ENCODE results near the gene ADRA2C.

The ADRA2C gene

DNA sequence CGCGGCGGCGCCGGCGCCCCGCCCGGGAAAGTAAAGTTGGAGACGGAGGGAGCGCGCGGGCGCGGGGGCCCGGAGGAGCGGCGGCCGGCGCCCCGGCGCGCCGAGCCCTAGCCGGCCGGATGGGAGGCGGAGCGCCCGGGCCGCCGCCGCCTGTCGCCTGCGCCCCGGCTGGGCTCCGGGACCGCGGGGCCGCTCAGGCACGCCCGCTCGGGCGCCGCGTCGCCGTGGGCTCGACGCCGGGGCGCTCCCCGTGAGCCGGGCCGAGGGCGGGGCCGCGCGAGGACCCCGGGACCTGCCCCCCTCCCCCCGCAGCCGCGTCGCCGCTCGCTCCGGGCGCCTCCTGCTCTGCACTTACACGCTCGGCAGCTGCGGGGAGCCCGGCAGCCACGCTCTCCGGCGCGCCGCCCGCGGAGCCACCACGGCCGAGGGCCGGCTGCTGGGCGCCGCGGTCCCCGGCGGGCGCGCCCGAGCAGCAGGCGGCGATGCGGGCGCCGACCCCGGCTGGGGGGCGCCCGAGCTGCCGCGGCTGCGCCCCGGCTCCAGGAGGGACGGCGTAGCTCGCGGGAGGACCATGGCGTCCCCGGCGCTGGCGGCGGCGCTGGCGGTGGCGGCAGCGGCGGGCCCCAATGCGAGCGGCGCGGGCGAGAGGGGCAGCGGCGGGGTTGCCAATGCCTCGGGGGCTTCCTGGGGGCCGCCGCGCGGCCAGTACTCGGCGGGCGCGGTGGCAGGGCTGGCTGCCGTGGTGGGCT, at the start of gene ADRA2C:
TSS of gene ADRA2C (plus strand) at position 350 of the 749 bp plus-strand sequence. CDS start at position 572, 222 bp downstream.
- H3K27ac ChIP-seq = no peak within 1 kb of the TSS
- no peak for DNase-seq (ENCODE audit: low read depth, low spot score)

DNA sequence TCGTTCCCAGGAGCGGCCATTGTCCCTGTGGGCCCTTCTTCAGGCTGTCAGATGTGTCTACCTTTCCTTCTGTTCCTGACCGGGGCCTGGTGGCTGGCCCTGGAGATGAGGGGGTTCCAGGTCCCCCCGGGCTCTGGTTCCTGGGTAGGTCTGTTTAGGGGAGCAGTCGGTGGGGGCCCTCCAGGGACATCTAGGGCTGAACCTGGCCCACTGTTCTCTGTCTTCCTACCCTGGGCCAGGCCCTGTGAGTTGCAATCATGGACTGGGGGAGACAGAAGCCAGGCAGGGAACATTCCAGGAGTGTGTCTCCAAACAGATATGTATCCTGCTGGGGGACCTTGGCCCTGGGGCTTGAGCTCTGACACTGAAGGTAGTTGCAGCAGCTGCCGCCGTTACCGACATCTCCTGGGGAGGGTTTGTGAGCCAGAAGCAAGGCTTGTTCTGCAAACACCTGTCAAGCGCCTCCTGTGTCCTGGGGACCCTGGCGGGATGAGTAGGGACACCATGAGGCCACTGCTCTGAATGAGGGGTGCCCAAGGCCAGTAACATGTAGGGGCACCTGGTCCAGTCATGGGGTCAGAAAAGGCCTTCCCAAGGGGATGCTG, 49.5 kb upstream of the ADRA2C start:
- no peak for DNase-seq (ENCODE audit: low read depth, low spot score)
- H3K27ac ChIP-seq = no peak overlapping the region

DNA sequence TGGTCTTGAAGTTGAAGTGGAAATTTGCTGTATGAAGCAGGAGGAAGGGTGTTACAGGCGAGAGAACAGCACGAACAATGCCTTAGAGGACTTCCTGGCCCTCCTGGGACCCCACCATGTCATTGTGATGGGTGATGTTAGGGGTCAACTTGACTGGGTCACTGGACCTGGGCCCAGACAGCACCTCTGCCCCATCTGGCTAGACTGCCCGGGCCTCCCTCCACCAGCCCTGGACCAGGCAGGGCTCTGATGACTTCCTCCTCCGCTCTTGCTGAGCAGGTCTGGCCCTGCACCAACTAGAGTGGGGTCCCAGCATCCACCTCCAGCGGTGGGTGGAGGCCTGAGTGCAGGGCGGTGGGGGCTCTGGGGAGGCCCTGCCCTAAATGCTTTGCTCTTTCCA, 48.9 kb upstream of the ADRA2C start:
- DNase-seq (ENCODE audit: low read depth, low spot score) = no peak
- no peak overlapping the region for H3K27ac ChIP-seq

DNA sequence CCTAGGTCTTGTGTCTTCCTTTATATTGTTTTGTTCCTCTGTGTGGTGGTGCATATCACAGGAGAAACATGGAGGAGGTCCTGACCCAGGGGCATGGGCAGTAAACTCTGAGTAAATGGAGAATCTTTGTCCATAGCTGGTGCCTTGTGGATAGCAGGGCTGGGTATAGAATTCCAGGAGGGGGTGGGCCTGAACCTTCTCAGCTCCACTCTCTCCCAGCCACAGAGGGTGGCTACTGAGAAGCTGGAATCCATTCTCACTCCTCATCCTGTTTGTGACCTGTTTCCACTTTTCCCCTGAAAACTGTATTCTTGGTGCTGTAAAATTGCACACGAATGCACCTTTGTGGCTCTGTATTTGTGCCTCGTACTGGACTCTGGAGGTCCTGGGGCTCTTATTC, 47.7 kb upstream of the ADRA2C start:
- DNase-seq (ENCODE audit: low read depth, low spot score) = no peak
- H3K27ac ChIP-seq = no peak overlapping the region

DNA sequence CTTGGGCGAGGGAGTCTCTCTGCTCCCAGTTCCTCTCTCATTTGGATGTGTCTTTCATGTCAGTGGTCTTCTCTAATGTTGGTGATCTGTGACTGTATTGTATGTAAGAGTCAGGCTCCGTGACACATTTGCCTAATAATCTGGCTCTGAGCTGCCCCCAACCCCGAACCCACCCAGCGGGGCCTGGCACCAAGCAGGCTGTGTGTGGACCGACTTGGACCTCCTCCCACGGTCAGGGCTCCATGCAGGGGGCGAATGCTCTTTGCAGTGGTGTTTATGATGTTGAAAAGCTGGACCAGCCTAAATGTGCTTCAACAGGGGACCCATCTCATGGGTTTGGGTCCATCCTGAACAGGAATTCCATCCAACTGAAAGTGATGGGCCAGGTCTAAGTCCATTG, 47.0 kb upstream of the ADRA2C start:
- no peak overlapping the region for H3K27ac ChIP-seq
- no peak for DNase-seq (ENCODE audit: low read depth, low spot score)

DNA sequence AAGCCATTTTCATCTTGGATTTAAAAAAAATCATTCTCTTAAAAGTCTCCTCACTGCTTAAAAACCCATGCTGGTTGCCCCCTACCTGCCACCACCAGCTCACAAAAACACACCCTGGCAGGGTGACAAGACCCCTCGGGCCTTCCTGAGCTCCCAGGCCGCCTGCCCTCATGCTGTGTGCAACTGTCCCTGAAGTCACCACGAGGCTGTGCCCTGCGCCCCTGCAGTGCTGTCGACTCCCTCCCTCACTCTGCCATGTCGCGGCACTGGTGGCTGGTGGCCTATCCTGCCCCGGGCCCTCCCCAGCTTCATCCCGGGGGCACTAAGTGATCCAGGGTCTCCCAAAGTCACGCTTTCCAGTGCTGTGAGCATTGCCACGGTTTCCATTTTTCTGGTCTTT, 46.3 kb upstream of the ADRA2C start:
- DNase-seq (ENCODE audit: low read depth, low spot score) = no peak

DNA sequence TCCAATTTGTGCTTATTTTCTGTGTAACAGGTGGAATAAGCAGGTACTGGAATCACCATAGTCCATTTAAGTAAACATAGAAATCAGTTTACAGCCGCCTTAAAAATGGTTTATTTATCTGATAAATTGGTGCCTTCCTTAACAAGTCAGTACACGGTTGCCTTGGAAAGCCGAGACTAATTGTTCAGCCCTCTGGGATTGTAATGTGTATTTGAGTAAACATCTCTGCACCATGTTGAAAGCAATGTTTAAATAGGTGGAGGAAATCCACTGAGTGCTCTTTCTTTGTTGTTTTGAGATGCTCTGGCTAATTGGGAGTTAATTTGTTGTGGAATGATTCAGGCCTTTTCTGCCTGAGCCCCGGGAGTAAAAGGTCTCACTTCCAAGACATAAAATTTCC, 45.7 kb upstream of the ADRA2C start:
- no peak overlapping the region for H3K27ac ChIP-seq
- DNase-seq (ENCODE audit: low read depth, low spot score) = no peak

More for the DNA sequence above, 46.3 kb upstream of the ADRA2C start:
- no peak overlapping the region for H3K27ac ChIP-seq

DNA sequence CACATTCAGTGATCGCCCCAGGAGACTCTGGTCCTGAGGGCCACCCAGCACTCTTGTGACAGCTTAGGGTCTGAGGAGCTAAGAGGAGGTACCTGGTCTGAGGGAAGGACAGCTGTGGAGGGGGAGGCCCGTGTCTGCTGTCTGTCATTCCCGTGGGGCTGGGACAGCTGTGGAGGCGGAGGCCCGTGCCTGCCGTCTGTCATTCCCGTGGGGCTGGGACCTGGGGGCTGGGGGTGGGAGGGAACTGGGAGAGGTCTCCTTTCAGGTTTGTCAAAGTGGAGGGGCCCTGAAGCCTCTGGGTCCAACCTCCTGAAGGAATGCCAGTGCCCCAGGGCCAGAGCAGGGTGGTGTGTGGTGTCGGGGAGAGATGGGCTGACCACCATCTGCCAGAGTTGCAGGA, 45.0 kb upstream of the ADRA2C start:
- no peak overlapping the region for H3K27ac ChIP-seq
- DNase-seq (ENCODE audit: low read depth, low spot score) = no peak

DNA sequence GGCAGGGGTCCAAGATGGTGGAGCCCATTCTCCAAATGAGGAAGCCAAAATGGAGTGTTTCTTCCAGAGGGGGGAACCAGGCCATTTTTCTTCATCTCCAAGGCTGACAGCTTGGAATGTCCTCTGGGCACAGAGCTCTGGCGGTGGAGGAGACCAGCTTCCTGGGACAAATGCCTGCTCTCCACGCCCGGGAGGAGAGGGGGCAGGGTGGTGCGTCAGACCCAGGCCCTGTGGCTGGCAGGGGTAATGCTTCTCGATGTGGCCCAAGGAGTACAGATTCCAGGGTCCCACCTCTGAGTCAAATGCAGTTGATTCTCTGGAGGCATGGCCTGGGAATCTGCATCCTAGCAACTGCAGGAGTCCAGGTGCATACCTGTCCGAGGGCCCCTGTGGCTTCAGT, 44.6 kb upstream of the ADRA2C start:
- no peak for DNase-seq (ENCODE audit: low read depth, low spot score)

DNA sequence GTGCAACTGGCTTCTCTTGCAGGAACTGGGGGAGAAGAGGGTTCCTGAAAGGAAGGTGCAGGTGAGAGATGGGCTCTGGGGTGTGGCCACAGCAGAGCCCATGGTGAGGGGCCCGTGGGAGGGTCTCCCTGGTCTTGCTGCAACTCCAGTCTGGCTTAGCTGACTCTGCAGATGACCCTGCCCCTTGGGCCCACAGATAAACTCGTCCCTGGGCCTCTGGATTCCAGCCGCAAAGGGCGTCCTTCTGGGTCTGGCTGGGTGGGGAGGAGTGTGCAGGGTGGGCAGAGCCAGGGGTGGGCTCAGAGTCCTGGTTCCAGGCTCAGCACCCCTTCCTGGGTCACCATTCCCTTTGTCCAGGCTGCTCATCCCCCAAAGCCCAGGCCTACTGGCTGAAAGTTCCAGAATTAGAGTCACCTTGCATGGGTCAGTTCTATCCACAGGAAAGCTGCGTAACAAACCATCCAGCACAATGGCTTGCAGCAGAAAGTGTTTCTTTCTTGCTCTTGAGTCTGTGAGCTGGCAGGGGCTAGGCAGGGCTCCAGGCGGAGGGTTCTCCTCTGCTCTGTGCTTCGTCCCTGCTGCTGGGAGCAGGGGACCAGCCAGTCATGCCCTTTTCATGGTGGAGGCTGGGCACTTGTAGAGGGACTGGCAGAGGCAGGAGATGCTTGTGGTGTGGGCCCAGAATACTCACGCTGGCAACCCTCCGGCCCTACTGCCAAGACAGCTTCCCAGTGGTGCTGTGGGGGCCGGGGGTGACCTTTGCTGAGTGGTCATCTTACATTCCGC, 43.5 kb upstream of the ADRA2C start:
- no peak for DNase-seq (ENCODE audit: low read depth, low spot score)
- no peak overlapping the region for H3K27ac ChIP-seq

More for the DNA sequence above, 44.6 kb upstream of the ADRA2C start:
- no peak overlapping the region for H3K27ac ChIP-seq

DNA sequence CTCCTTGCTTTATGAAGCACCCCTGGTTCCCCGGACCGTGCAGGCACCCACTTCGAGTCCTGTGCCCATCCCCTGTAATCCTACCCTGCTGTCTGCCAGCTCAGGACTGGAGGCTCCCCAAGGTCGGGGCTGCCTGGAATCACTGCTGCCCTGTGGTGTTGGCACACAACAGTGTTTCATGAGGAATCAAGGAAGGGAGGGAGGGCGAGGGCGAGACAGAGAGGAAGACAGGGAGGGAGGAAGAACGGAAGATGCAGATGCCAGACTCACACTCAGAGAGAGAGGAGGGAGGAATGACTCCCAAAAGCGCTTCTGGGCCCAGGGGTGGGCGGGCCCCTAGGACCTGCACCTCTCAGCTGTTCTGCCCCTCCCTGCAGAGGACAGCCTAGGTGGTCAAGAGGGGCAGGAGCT, 42.9 kb upstream of the ADRA2C start:
- DNase-seq (ENCODE audit: low read depth, low spot score) = no peak
- H3K27ac ChIP-seq = no peak overlapping the region

DNA sequence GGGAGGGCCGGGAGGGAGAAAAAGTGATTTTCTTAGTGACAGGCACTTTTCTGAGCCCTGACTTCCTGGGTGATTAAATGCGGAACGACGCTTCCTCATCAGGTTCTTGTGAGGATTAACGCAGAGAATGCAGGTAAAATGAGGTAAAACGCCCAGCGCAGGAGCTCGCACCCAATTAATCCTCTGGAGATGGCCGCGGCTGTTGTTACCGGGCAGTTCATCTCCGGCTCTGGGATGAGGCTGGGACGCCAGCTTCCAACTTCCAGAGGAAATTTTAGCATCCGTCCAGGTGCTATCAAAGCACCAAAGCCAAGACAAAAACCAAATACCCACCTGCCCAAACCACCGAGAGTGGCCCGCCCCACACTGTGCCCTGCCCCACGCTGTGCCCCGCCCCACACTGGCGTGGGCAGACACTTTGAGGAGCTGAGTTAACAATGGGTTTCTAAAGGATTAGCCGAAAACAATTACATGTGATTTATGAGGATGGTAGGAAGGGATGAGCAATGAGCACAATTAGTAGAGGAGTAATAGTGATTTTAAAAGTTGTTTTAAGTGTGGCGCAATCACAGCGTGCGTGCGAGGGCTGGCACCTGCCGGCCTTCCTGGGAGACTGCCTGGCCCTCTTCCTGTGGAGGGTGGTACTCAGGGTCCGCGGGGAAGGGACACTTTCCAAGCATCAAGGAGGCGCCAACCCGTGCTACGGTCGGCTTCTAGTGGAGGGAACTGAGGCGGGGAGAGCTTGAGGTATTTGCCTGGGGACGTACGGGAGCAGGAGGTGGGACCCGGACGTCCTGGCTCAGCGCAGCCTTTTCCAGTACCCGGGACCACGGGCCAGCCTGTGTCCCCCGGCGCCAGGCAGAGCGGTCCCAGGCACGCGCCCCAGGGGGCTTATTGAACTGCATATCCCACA, 41.6 kb upstream of the ADRA2C start:
- no peak overlapping the region for H3K27ac ChIP-seq
- no peak for DNase-seq (ENCODE audit: low read depth, low spot score)

DNA sequence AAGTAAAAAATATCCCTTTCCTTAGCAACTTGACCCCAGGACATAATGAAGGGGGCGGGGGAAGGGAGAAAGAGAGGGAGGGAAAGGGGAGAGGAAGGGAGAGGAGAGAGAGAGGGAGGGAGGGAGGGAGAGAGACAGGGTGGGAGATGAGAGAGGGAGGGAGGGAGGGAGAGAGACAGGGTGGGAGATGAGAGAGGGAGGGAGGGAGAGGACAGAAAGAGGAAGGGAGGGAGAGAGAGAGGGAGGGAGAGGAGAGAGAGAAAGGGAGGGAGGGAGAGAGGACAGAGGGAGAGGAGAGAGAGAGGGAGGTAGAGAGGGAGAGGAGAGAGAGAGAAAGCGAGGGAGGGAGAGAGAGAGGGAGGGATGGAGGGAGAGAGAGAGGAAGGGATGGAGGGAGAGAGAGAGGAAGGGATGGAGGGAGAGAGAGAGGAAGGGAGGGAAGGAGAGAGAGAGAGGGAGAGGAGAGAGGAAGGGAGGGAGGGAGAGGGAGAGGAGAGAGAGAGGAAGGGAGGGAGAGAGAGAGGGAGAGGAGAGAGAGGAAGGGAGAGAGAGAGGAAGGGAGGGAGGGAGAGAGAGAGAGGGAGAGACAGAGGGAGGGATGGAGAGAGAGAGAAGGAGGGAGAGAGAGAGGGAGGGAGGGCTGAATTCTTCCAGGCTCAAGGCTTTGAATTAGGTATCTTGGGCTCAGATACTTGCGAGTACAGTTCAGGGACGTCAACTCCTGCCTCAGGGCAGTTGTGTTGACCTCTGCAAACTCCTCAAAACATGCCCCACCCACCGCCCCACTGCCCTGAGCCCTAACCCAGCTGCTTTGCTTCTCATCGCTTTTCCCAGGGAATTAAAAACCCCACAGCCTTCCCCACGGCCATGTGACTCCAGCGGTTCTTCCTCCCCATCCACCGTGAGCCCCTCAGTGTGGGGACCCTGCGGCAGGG, 40.0 kb upstream of the ADRA2C start:
- DNase-seq (ENCODE audit: low read depth, low spot score) = no peak

DNA sequence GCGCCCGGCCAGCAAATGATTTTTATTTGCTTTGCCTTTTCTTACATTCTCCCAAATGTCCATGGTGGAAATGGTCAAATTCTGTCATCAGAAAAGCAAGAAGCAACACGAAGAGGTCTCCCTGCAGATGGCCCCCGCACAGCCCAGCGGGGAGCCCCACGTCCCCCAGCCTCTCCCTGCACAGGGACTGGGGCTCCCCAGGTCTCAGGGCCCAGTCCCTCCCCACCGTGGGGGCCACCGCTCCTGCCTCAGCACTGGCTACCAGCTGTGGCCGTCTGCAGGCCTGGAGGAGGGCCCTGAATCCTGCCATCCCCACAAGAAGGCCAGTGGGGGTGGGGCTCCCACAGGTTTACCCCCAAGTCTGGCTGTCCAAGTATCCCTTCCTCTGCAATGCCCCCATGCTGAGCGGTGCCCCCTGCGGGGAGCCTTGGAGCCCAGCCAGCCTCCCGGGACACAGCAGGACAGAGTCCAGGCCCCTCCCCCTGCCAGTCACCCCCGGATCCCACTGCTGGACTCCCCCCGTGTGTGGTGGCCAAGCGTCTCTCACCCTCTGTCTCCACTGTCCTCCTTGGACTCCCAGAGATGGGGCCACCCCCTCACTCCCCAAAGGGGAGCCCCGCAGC, 38.2 kb upstream of the ADRA2C start:
- no peak for DNase-seq (ENCODE audit: low read depth, low spot score)
- H3K27ac ChIP-seq = no peak overlapping the region

More for the DNA sequence above, 40.0 kb upstream of the ADRA2C start:
- no peak overlapping the region for H3K27ac ChIP-seq

DNA sequence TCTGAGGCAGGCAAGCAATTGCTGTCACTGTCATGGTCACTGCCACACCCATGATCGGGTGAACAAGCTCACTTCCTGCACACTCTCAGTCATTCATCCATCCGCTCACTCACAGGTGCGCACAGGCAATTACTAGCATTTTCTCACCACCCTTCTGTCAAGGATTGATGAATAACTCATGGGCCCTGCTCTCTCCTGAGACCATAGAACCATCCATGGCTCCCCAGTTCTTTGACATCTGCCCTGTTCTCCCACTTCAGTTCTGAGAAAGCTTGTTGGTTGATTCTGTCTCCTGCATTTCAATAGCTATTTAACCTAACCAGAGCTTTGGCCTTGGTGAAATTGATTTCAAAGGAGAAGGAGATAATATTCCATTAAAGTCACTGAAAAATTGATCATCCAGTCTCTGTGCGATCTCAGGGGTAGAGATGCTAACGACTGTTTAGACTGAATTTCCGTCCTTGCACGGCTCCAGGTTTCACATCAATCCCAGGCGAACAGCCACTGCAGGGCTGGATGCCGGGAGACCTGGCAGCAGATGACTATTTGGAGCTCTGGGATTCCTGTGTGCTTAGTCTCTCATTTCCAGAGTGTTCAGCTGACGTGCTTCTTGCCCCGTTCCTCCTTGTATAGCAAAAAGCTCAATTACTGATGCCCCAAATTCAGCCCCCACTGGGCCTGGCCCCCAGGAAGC, 36.9 kb upstream of the ADRA2C start:
- DNase-seq (ENCODE audit: low read depth, low spot score) = no peak
- H3K27ac ChIP-seq = no peak overlapping the region

DNA sequence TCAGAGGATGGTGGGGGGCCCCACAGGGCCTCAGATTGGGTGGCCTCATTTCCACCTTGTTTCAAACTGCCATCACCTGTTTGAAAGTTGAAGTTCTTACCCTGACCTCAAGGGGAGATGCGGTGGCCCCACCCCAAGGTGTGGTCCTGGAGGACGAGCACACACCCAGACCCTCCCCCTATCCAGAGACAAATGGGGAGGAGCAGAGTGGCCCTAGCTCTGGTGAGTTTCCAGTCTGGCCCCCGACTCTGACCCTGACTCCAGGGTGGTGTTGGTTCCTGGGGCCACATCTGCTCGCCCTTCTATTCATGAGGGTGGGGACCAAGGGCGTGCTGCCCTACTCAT, 36.3 kb upstream of the ADRA2C start:
- no peak for DNase-seq (ENCODE audit: low read depth, low spot score)
- no peak overlapping the region for H3K27ac ChIP-seq

DNA sequence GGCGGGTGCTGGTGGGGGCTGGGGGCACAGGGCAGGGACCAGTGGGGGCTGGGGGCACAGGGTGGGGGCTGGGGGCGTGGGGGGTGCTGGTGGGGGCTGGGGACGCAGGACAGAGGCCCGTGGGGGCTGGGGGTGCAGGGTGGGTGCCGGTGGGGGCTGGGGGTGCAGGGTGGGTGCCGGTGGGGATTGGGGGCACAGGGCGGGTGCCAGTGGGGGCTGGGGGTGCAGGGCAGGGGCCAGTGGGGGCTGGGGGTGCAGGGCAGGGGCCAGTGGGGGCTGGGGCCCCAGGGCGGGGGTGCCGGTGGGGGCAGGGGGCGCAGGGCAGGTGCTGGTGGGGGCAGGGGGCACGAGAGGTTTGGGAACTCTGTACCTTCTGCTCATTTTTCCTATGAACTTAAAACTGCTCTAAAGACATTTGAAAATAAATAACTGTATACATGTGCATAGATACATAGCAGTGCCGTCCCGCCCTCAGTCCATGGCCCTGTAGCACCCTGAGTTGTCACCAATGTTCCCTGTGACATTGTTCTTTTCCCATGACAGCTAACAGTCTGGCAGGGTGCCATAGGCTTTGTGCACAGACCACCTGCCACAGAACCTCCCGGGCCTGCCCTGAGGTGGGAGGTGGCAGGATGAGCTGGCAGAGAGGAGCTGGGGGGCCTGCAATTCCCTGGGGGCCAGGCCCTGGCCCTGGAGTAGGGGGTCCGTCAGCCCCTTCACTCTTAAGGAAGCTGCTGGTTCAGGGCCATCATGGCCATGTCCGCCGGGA, 35.6 kb upstream of the ADRA2C start:
- no peak for DNase-seq (ENCODE audit: low read depth, low spot score)
- H3K27ac ChIP-seq = no peak overlapping the region

Data from epithelial cell of prostate (primary cell).